HepG2 (cell line): ENCODE results near the gene NPHP1. TPM values are rescaled to one million over a fixed set of nuclear protein-coding genes. Genes with fewer than 3 reads are reported as not detected.

Source experiments
- FOSL1 ChIP-seq: sonication (generic); formaldehyde crosslinking; IDR thresholded peaks from 2 replicates; pipeline ENCODE4 v1.9.0; 2021; ENCODE audit warnings: missing genetic modification reagents, borderline replicate concordance
- KDM4B ChIP-seq: sonication (generic); formaldehyde crosslinking; IDR thresholded peaks from 2 replicates; pipeline ENCODE4 v1.4.0; 2020; ENCODE audit warnings: missing genetic modification reagents
- KDM5A ChIP-seq: fragments of 200-600 bp; sonication (generic); IDR thresholded peaks from 2 replicates; pipeline ENCODE4 v1.7.0; 2018; ENCODE audit warnings: antibody characterized with exemption, mild to moderate bottlenecking, low read length, borderline replicate concordance
- MED8 ChIP-seq: sonication (generic); formaldehyde crosslinking; IDR thresholded peaks from 2 replicates; pipeline ENCODE4 v1.8.1; 2023; ENCODE audit warnings: mild to moderate bottlenecking, missing genetic modification reagents; ENCODE audit not compliant: insufficient replicate concordance
- MLLT10 ChIP-seq: sonication (generic); formaldehyde crosslinking; IDR thresholded peaks from 2 replicates; pipeline ENCODE4 v1.4.0; 2020; ENCODE audit warnings: missing genetic modification reagents
- MYPOP ChIP-seq: sonication (generic); formaldehyde crosslinking; IDR thresholded peaks from 2 replicates; pipeline ENCODE4 v1.8.1; 2023; ENCODE audit warnings: mild to moderate bottlenecking, moderate library complexity, missing genetic modification reagents
- NR0B2 ChIP-seq: sonication (generic); formaldehyde crosslinking; IDR thresholded peaks from 2 replicates; pipeline ENCODE4 v1.4.0; 2020; ENCODE audit warnings: mild to moderate bottlenecking, missing genetic modification reagents
- NR2F2 ChIP-seq: IDR thresholded peaks from 2 replicates; pipeline ENCODE4 v1.6.1; 2012; ENCODE audit warnings: low read depth, inconsistent platforms, borderline replicate concordance
- NRL ChIP-seq: sonication (generic); formaldehyde crosslinking; IDR thresholded peaks from 2 replicates; pipeline ENCODE4 v1.5.0; 2020; ENCODE audit warnings: missing genetic modification reagents, mild to moderate bottlenecking, moderate library complexity, borderline replicate concordance
- RAD21 ChIP-seq: fragments of 450-650 bp; formaldehyde crosslinking; IDR thresholded peaks from 2 replicates; pipeline ENCODE4 v1.5.0; 2020; ENCODE audit warnings: mild to moderate bottlenecking
- SP1 ChIP-seq, 2 experiments: fragments of 450-650 bp in 1 of 2; sonication (generic) in 1 of 2; formaldehyde crosslinking in 1 of 2; IDR thresholded peaks; 2 replicates each; pipeline versions ENCODE4 v1.4.0 to v1.6.1; 2016 to 2020; ENCODE audit warnings: missing genetic modification reagents in 1 of 2
- SPEN ChIP-seq: sonication (generic); formaldehyde crosslinking; IDR thresholded peaks from 2 replicates; pipeline ENCODE4 v1.5.1; 2020; ENCODE audit warnings: low read depth, mild to moderate bottlenecking, missing genetic modification reagents
- THAP8 ChIP-seq: sonication (generic); formaldehyde crosslinking; IDR thresholded peaks from 2 replicates; pipeline ENCODE4 v1.5.1; 2020; ENCODE audit warnings: missing genetic modification reagents, mild to moderate bottlenecking, borderline replicate concordance
- ZBTB26 ChIP-seq: IDR thresholded peaks from 2 replicates; pipeline ENCODE4 v1.6.1; 2016; ENCODE audit warnings: missing compliant biosample characterization, missing genetic modification reagents, borderline replicate concordance
- ZFP82 ChIP-seq: sonication (generic); formaldehyde crosslinking; IDR thresholded peaks from 2 replicates; pipeline ENCODE4 v1.5.1; 2020; ENCODE audit warnings: mild to moderate bottlenecking, missing genetic modification reagents, borderline replicate concordance
- ZNF275 ChIP-seq: sonication (generic); formaldehyde crosslinking; IDR thresholded peaks from 2 replicates; pipeline ENCODE4 v1.8.0; 2022; ENCODE audit warnings: missing genetic modification reagents, mild to moderate bottlenecking, inconsistent platforms, borderline replicate concordance
- ZNF329 ChIP-seq: sonication (generic); formaldehyde crosslinking; IDR thresholded peaks from 2 replicates; pipeline ENCODE4 v1.9.0; 2021; ENCODE audit warnings: low read depth, mild to moderate bottlenecking, missing genetic modification reagents
- ZNF607 ChIP-seq: sonication (generic); formaldehyde crosslinking; IDR thresholded peaks from 2 replicates; pipeline ENCODE4 v1.5.1; 2020; ENCODE audit warnings: missing genetic modification reagents, mild to moderate bottlenecking, borderline replicate concordance
- ZNF883 ChIP-seq: sonication (generic); formaldehyde crosslinking; IDR thresholded peaks from 2 replicates; pipeline ENCODE4 v1.5.1; 2020; ENCODE audit warnings: mild to moderate bottlenecking, missing genetic modification reagents; ENCODE audit errors: not compliant biosample characterization
- ZNF891 ChIP-seq: sonication (generic); formaldehyde crosslinking; IDR thresholded peaks from 2 replicates; pipeline ENCODE4 v1.5.0; 2020; ENCODE audit warnings: mild to moderate bottlenecking, missing genetic modification reagents
- polyA plus RNA-seq, 8 experiments: library from polyadenylated mRNA; depleted of rRNA in 3 of 8; stranded (reverse) in 7 of 8; unstranded in 1 of 8; fragments of >200 nt; fragmentation: Illumina TruSeq in 4 of 8; extraction: Trizol in 4 of 8; gene quantifications; 2 replicates each; pipeline versions ENCODE4 v1.2.1 to v1.2.3, GENCODE V29; 2011 to 2016; ENCODE audit warnings: low read depth in 4 of 8, missing spikeins in 1 of 8, mixed read lengths in 1 of 8; ENCODE audit not compliant: insufficient read depth in 1 of 8
- total RNA-seq, 5 experiments: library from RNA; depleted of rRNA; stranded (reverse); fragments of >200 nt; fragmentation: Illumina TruSeq; extraction: Trizol; gene quantifications; 2 replicates each; pipeline ENCODE4 v1.2.3, GENCODE V29; 2016; ENCODE audit warnings: low read depth in 1 of 5

NPHP1 gene
- total and polyA plus RNA-seq, 2 of the 13 experiments (the other 11 are each of a cell fraction or from before 2014, with no cell fraction given), result 2.7 to 4.8 TPM

- TF ChIP-seq ZBTB26 (CRISPR knock-in tag) (peak; percentile 69; the same call in 1 of the 2 replicates), MYPOP (CRISPR knock-in tag) (peak; percentile 31; the same call in 1 of the 2 replicates), ZFP82 (peak; percentile 74; the same call in 1 of the 2 replicates), KDM4B (peak; percentile 70; the same call in 1 of the 2 replicates), NR2F2 (peak; percentile 48; the same call in 1 of the 2 replicates), NR0B2 (CRISPR knock-in tag) (peak; percentile 76; the same call in 1 of the 2 replicates), SP1 (IDR thresholded peaks at IDR 0.05) (no peak), SP1 (CRISPR knock-in tag; IDR thresholded peaks at IDR 0.05) (peak; percentile 61; the same call in 1 of the 2 replicates), ZNF607 (peak; percentile 65; the same call in 1 of the 2 replicates), ZNF883 (CRISPR knock-in tag) (peak; percentile 88), NRL (CRISPR knock-in tag) (peak; percentile 97), ZNF275 (CRISPR knock-in tag) (no peak), RAD21 (CRISPR knock-in tag) (no peak; the same call in none of the 2 replicates), THAP8 (CRISPR knock-in tag) (peak; percentile 43; the same call in 1 of the 2 replicates), ZNF329 (0 out of 2 replicates have a peak, but pooled peaks have one; percentile 54), MLLT10 (CRISPR knock-in tag) (no peak), MED8 (CRISPR knock-in tag) (peak; percentile 65), FOSL1 (CRISPR knock-in tag) (no peak), KDM5A (peak; percentile 89), ZNF891 (CRISPR knock-in tag) (peak; percentile 95), SPEN (CRISPR knock-in tag) (peak; percentile 88; the same call in 1 of the 2 replicates)
Observed at GRCh38 chr2:110211938-110212858, 7.4 kb upstream of the NPHP1 start, which contains the start of gene MTLN (continued).
